KOPT-K1 (cell line): ENCODE data around the gene C1QC.

Experiments
- H3K27ac ChIP-seq: fragments of 200-600 bp; sonication (generic); 2 replicates; pipeline ENCODE4 v1.5.1; 2016; ENCODE audit warnings: antibody characterized with exemption, mild to moderate bottlenecking, low read depth, low read length; ENCODE audit not compliant: poor library complexity, severe bottlenecking
- H3K36me3 ChIP-seq: fragments of 200-600 bp; sonication (generic); 2 replicates; pipeline ENCODE4 v1.5.1; 2017; ENCODE audit warnings: antibody characterized with exemption, mild to moderate bottlenecking, low read length, moderate library complexity; ENCODE audit not compliant: insufficient read depth
- H3K9me3 ChIP-seq: fragments of 200-600 bp; sonication (generic); 2 replicates; pipeline ENCODE4 v1.5.1; 2017; ENCODE audit warnings: antibody characterized with exemption, low read length, mild to moderate bottlenecking; ENCODE audit not compliant: insufficient read depth, poor library complexity, severe bottlenecking

The C1QC gene

DNA sequence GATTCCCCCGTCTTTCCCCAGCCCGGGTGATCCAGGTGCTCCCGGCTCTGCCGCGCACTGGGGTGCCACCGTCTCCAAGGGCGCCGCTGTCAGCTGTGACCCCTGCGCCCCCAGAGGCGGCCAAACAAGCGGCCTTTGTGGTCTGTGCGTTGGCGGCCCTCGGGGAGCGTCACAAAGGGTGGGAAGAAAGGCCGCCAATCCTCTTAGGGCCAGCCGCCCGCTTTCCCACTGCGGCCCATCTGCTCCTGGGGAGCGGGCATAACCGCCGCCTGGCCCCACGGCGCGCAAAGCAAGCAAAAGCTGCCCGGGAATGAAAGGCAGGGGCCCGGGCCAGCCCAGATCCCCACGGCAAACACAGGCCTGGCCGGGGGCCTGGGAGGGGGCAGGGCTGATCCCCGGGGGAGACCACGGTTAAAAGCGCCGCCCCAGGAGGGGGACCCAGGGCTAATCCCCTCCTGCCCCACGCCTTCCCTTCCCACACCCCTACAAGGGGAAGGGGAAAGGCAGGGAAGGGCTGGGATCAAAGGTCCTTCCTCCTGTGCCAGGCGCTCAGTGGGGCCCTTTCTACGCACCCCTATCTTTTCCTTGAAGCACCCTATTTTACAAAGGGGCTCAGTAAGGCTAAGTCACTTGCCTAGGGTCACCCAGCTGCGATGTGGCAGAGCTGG is 33.6 kb downstream of the C1QC start:
- Histone ChIP-seq H3K27ac (no peak overlapping the region), H3K36me3 (no peaks in the 10 kb centered on the region), H3K9me3 (no peaks in the 10 kb centered on the region)

GRCh38 chr1:22677931-22678896 is 34.8 kb downstream of the C1QC start:
- Histone ChIP-seq H3K27ac (no peak overlapping the region), H3K9me3 (no peaks in the 10 kb centered on the region), H3K36me3 (no peaks in the 10 kb centered on the region)

GRCh38 chr1:22680726-22681125 is 37.3 kb downstream of the C1QC start:
- Histone ChIP-seq H3K27ac (no peak overlapping the region), H3K9me3 (no peaks in the 10 kb centered on the region), H3K36me3 (no peaks in the 10 kb centered on the region)

DNA sequence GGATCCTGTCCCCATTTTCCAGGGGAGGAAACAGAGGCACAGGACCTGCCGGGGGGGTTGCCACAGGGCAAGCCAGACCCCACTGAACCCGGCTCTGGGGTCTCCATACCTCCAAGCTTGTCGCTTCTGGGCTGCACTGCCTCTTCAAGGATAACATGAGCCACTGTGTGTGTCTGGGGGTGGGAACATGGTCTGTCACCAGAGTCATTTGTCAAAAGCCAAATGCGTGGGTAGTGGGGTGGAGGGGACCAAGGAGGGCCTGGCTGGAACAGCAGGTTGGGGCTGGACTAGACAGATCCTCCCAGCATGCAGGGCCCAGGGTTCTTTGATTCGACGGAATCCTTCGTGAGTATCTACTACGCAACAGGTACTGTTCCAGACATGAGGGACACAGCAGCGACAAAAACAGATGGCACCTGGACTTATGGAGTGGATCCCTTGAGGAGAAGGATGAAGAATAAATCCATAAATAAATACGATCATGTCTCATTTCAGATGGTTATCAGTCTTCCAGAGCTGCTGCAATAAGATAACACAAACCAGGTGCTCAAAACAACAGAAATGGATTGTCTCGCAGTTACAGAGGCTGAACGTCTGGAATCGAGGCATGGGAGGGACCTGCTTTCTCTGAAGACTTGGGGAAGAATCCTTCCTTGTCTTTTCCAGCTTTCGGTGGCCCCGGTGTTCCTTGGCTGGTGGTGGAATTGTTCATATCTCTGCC is 38.3 kb downstream of the C1QC start:
- Histone ChIP-seq H3K27ac (no peak overlapping the region), H3K9me3 (no peaks in the 10 kb centered on the region), H3K36me3 (no peaks in the 10 kb centered on the region)

- Histone ChIP-seq H3K9me3 (no peaks in the 10 kb centered on the region), H3K27ac (no peak overlapping the region), H3K36me3 (no peaks in the 10 kb centered on the region)
These were observed 40.1 kb downstream of the C1QC start for GRCh38 chr1:22683547-22683946.

DNA sequence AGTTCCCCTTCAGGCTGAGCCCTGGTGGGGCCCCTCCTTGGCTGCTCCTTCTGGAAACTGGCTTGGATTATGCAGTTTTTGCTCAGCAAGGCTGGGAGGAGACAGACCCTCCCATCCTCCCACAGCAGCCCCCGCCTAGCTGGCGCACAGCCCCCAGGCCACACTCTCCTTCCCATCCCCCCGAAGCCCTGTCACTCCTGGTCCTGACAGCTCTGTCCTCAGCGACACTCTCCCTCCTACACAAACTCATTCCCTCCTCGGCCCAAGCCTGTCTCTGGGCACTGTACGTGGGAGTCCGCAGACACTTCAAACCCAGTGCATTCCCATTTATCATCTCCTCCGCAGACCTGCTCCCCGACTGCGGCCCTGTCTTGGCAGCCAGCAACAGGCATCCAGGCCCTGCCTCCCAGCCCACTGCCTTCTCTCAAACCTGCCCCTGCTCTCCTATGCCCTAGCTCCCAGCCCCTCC is 42.2 kb downstream of the C1QC start:
- H3K9me3 ChIP-seq = no peaks in the 10 kb centered on the region
- no peak overlapping the region for H3K27ac ChIP-seq

DNA sequence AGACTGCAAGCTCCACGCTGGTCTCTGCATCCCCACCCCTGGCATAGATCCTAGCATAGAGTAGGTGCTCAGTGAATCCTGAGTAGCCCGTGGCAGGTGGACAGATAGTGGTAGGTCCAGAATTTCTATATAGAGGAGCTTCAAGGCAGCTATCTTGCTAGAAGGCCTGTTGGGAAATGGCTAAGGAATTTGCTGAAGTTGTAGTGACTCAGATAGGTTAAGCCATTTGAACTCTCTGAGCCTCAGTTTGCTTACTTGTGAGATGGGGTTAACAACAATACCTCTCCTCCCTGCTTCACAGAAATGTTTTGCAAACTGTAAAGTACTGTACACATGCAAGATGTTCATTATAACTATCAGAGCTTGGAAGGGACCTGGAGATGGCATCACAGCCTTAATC is 43.8 kb downstream of the C1QC start:
- Histone ChIP-seq H3K27ac (no peak overlapping the region), H3K9me3 (no peaks in the 10 kb centered on the region), H3K36me3 (no peaks in the 10 kb centered on the region)

More for the DNA sequence above, 42.2 kb downstream of the C1QC start:
- H3K36me3 ChIP-seq = no peaks in the 10 kb centered on the region

DNA sequence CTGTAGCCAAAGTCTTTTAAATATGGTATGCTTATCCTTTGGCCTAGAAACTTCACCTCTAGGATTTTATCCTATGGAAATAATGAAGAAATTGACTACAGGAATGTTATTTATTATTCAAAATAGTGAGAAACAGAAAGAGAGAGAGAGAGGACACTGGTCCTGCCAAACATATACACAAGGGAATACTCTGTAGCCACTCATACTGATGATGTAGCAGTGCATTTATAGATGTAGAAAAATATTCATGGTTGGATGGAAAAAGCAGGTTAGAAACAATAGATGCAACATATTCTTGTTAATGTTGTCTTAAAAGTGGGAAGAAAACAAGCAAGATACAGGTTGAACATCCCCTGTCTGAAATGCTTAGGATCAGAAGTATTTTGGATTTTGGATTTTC is 45.0 kb downstream of the C1QC start:
- Histone ChIP-seq H3K9me3 (no peaks in the 10 kb centered on the region), H3K27ac (no peak overlapping the region), H3K36me3 (no peaks in the 10 kb centered on the region)

DNA sequence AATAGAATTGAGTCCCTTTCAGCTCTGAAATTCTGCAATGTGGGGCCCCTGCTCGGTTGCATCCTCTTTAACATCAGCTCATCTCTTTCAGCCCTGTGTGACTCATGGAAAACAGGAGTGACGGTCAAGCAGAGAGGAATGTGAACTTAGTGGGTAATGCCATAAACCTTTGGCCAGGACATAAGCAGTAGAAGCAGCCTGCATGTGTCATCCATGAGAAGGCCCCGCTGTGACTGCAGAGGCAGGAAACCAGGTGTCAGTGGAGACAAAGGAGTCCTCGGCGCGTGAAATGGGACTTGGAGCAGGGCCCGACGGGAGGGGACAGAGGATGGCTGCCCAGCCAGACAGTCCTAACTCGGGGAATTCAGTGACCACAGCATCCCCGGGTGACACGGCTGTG is 46.1 kb downstream of the C1QC start:
- Histone ChIP-seq H3K36me3 (no peaks in the 10 kb centered on the region), H3K9me3 (no peaks in the 10 kb centered on the region), H3K27ac (no peak overlapping the region)

DNA sequence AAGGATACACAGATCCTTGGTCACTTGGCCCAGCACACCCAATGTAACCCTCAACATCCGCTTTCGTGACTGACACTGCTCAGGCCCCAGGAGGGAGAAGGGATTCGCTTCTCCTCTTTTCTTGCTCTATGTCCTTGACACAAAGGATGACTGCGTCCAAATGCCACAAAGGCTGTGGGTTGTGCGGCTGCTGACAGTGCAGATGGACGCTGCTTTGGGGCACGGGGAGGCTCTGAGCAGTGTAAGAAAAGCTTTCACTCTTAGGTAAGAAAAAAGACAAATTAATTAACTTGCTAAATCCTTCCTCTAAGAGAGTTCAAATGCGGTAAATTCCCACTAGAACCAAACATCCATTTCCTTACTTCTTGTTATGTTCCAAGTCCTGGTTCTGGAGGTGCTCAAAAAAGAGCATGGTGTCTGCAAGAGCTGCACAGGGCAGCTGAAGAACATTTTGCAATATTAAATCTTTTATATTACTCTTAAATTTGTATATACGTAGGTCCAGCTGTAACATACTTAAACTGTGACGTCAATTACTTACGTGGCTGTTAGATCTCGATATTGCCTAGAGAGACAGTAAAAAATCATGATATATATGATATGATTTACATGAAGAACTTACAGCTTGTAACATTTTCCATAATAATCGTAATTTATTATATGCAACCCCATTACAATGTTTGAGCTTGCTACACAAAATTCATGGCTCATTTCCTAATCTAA is 47.8 kb downstream of the C1QC start:
- Histone ChIP-seq H3K36me3 (no peaks in the 10 kb centered on the region), H3K9me3 (no peaks in the 10 kb centered on the region), H3K27ac (no peak overlapping the region)

- Histone ChIP-seq H3K36me3 (no peaks in the 10 kb centered on the region), H3K27ac (no peak overlapping the region), H3K9me3 (no peaks in the 10 kb centered on the region)
These were observed 50.7 kb downstream of the C1QC start for GRCh38 chr1:22694172-22694571.

- no peaks in the 10 kb centered on the region for H3K9me3 ChIP-seq
- H3K27ac ChIP-seq = no peak overlapping the region
- no peaks in the 10 kb centered on the region for H3K36me3 ChIP-seq
These were observed 53.2 kb downstream of the C1QC start for GRCh38 chr1:22696610-22697009.
